ENCODE measurements around the gene EIF1AX. TPM values are rescaled to one million over a fixed set of nuclear protein-coding genes. Genes with fewer than 3 reads are reported as not detected.

The EIF1AX gene
- polyA plus RNA-seq, 1 of the 3 experiments (the other 2 are of a cell fraction): 18.2 TPM

- TF ChIP-seq CTCF (IDR thresholded peaks at IDR 0.05) (no peak), NRF1 (IDR thresholded peaks at IDR 0.05; ENCODE audit: low read depth, low read length) (no peak), ELF1 (IDR thresholded peaks at IDR 0.05) (no peak), MXI1 (IDR thresholded peaks at IDR 0.05; ENCODE audit: low read depth, low read length) (no peak)
Measured at GRCh38 chrX:20111271-20111670, 30.4 kb downstream of the EIF1AX start (continued).

- no peak overlapping the region for H3K9ac ChIP-seq
- DNase-seq: no peak
- CTCF ChIA-PET: no interaction called here
- H3K9me2 ChIP-seq: no peaks in the 10 kb centered on the region
- 42% methylated on average over 2 of the region's 2 CpGs for WGBS (ENCODE audit: low lambda C conversion rate)
- H3K27ac ChIP-seq (ENCODE audit: low read depth in 2 of 2, low read length in 1 of 2): no peak overlapping the region
- H3K4me3 ChIP-seq (ENCODE audit: low read depth in 2 of 2, low read length in 1 of 2): no peak overlapping the region
- no peak overlapping the region for H3K4me2 ChIP-seq
- H4K20me1 ChIP-seq (ENCODE audit: insufficient read depth): no peaks in the 10 kb centered on the region
- 0 out of 2 replicates have a peak, but pooled peaks cover 6% of the 10 kb centered on the region for H3K27me3 ChIP-seq (ENCODE audit: insufficient read depth)
- H3F3A ChIP-seq (replicated peaks; ENCODE audit: insufficient read depth): no peaks in the 10 kb centered on the region
- H2AFZ ChIP-seq (ENCODE audit: low read depth): no peak overlapping the region
- no peaks in the 10 kb centered on the region for H3K9me3 ChIP-seq
- H3K4me1 ChIP-seq (ENCODE audit: control insufficient read depth in 1 of 2, insufficient read depth in 2 of 2, low read depth in 1 of 2, low read length in 1 of 2): no peaks in the 10 kb centered on the region
- POLR2A ChIA-PET: no interaction called here
- no peaks in the 10 kb centered on the region for H3K79me2 ChIP-seq (ENCODE audit: insufficient read depth)
- no peak for TF ChIP-seq FOXM1 (IDR thresholded peaks at IDR 0.05; ENCODE audit: low read depth)
- no peak for TF ChIP-seq MAX (IDR thresholded peaks at IDR 0.05; ENCODE audit: low read depth)
- TF ChIP-seq RFX5 (IDR thresholded peaks at IDR 0.05; ENCODE audit: low read length): no peak
- TF ChIP-seq GABPA (IDR thresholded peaks at IDR 0.05; ENCODE audit: low read depth): no peak
- TF ChIP-seq SIN3A (IDR thresholded peaks at IDR 0.05; ENCODE audit: borderline replicate concordance, low read depth, low read length): no peak
- TF ChIP-seq ZBTB33 (IDR thresholded peaks at IDR 0.05; ENCODE audit: borderline replicate concordance, low read depth): no peak
- TF ChIP-seq USF2 (IDR thresholded peaks at IDR 0.05; ENCODE audit: borderline replicate concordance, low read depth, low read length): no peak
- no peak for TF ChIP-seq TEAD4 (IDR thresholded peaks at IDR 0.05; ENCODE audit: borderline replicate concordance, insufficient read depth)
- no peak for TF ChIP-seq MXI1 (IDR thresholded peaks at IDR 0.05; ENCODE audit: low read depth, low read length)
- TF ChIP-seq ELF1 (IDR thresholded peaks at IDR 0.05): no peak
- no peak for TF ChIP-seq RCOR1 (IDR thresholded peaks at IDR 0.05; ENCODE audit: low read length)
- no peak for TF ChIP-seq SMC3 (IDR thresholded peaks at IDR 0.05; ENCODE audit: low read depth, low read length)
- TF ChIP-seq USF1 (IDR thresholded peaks at IDR 0.05; ENCODE audit: borderline replicate concordance, low read depth): no peak
- TF ChIP-seq FOXJ3 (CRISPR knock-in tag; IDR thresholded peaks at IDR 0.05): no peak
- no peak for TF ChIP-seq NRF1 (IDR thresholded peaks at IDR 0.05; ENCODE audit: low read depth, low read length)
- H3K36me3 ChIP-seq (replicated peaks in 1 of 2; ENCODE audit: control insufficient read depth in 1 of 2, insufficient read depth in 2 of 2, low read length in 1 of 2): no peaks in the 10 kb centered on the region
Measured at GRCh38 chrX:20101934-20102581, 39.6 kb downstream of the EIF1AX start.
